Astrocyte (in vitro differentiated cells and primary cell): ENCODE measurements around the gene PLXNC1. TPM values are rescaled to one million over a fixed set of nuclear protein-coding genes. Genes with fewer than 3 reads are reported as not detected.
A peak's percentile ranks its signal among the peaks of the same experiment; 100 is the strongest.

Source experiments
- DNase-seq: peaks from one replicate; pipeline ENCODE4 v3.0.0-alpha.2; 2010; ENCODE audit warnings: low read depth
- FAIRE-seq: peaks from 2 replicates; lab custom pipeline; 2011; peaks lifted over from hg19 to GRCh38; lab: Jason Lieb, UNC
- H2AFZ ChIP-seq: 2 replicates; pipeline ENCODE4 v1.6.0; 2012; ENCODE audit warnings: low read depth, low read length, inconsistent platforms
- H3K27ac ChIP-seq: 2 replicates; pipeline ENCODE4 v1.5.1; 2011; ENCODE audit warnings: low read depth, low read length, inconsistent platforms
- H3K27me3 ChIP-seq: 2 replicates; pipeline ENCODE4 v1.6.0; 2011; ENCODE audit warnings: low read length, inconsistent platforms; ENCODE audit not compliant: insufficient read depth
- H3K36me3 ChIP-seq: 2 replicates; pipeline ENCODE4 v1.5.1; 2011; ENCODE audit warnings: low read length, inconsistent platforms; ENCODE audit not compliant: insufficient read depth
- H3K4me1 ChIP-seq: 2 replicates; pipeline ENCODE4 v1.5.1; 2011; ENCODE audit warnings: low read length, inconsistent platforms; ENCODE audit not compliant: insufficient read depth
- H3K4me2 ChIP-seq: 2 replicates; pipeline ENCODE4 v1.6.0; 2012; ENCODE audit warnings: low read length, inconsistent platforms
- H3K4me3 ChIP-seq: 2 replicates; pipeline ENCODE4 v1.5.1; 2011; ENCODE audit warnings: low read depth, mild to moderate bottlenecking, low read length, inconsistent platforms; ENCODE audit not compliant: insufficient read depth
- H3K79me2 ChIP-seq: 2 replicates; pipeline ENCODE4 v1.6.0; 2012; ENCODE audit warnings: mild to moderate bottlenecking, low read length, inconsistent platforms; ENCODE audit not compliant: insufficient read depth
- H3K9ac ChIP-seq: 2 replicates; pipeline ENCODE4 v1.6.0; 2012; ENCODE audit warnings: mild to moderate bottlenecking, low read length, inconsistent platforms
- H3K9me3 ChIP-seq: 2 replicates; pipeline ENCODE4 v1.5.1; 2012; ENCODE audit warnings: low read depth, mild to moderate bottlenecking, low read length, inconsistent platforms; ENCODE audit not compliant: insufficient read depth
- H4K20me1 ChIP-seq: 2 replicates; pipeline ENCODE4 v1.6.0; 2012; ENCODE audit warnings: low read length, inconsistent platforms; ENCODE audit not compliant: insufficient read depth
- H3K27ac Mint-ChIP-seq: one replicate; pipeline ENCODE4 v1.8.0; 2021; ENCODE audit warnings: mild to moderate bottlenecking, mixed read lengths; ENCODE audit not compliant: unreplicated experiment
- H3K27me3 Mint-ChIP-seq: one replicate; pipeline ENCODE4 v1.8.0; 2021; ENCODE audit warnings: low read depth, mixed read lengths; ENCODE audit not compliant: unreplicated experiment
- H3K36me3 Mint-ChIP-seq: one replicate; pipeline ENCODE4 v1.8.0; 2021; ENCODE audit warnings: low read depth, mixed read lengths; ENCODE audit not compliant: unreplicated experiment
- H3K4me1 Mint-ChIP-seq: one replicate; pipeline ENCODE4 v1.8.0; 2021; ENCODE audit warnings: low read depth, mixed read lengths; ENCODE audit not compliant: unreplicated experiment
- H3K4me3 Mint-ChIP-seq: one replicate; pipeline ENCODE4 v1.8.0; 2021; ENCODE audit warnings: mild to moderate bottlenecking, moderate library complexity, mixed read lengths; ENCODE audit not compliant: unreplicated experiment
- H3K9me3 Mint-ChIP-seq: one replicate; pipeline ENCODE4 v1.8.0; 2021; ENCODE audit warnings: mild to moderate bottlenecking, mixed read lengths; ENCODE audit not compliant: unreplicated experiment
- EZH2 ChIP-seq: IDR thresholded peaks from 2 replicates; pipeline ENCODE4 v1.6.1; 2012; ENCODE audit warnings: mild to moderate bottlenecking, low read length, inconsistent platforms; ENCODE audit not compliant: insufficient read depth
- total RNA-seq: library from RNA; stranded (reverse); gene quantifications from 2 replicates; pipeline ENCODE4 v1.2.1, GENCODE V29; 2021
- TF ChIP-seq, protein P1 (sequence below): IDR thresholded peaks from 2 replicates; pipeline ENCODE4 v1.5.1; 2011; ENCODE audit warnings: low read depth, mild to moderate bottlenecking, inconsistent platforms, low read length, moderate library complexity; ENCODE audit not compliant: insufficient read depth

PLXNC1 gene
- total RNA-seq, 1 donor from 2014 or later, result 6.9 TPM

GRCh38 chr12:94265539-94265938 lies 117.2 kb downstream of the PLXNC1 start:
- H4K20me1 ChIP-seq, result no peaks in the 10 kb centered on the region
- TF ChIP-seq, protein P1, sequence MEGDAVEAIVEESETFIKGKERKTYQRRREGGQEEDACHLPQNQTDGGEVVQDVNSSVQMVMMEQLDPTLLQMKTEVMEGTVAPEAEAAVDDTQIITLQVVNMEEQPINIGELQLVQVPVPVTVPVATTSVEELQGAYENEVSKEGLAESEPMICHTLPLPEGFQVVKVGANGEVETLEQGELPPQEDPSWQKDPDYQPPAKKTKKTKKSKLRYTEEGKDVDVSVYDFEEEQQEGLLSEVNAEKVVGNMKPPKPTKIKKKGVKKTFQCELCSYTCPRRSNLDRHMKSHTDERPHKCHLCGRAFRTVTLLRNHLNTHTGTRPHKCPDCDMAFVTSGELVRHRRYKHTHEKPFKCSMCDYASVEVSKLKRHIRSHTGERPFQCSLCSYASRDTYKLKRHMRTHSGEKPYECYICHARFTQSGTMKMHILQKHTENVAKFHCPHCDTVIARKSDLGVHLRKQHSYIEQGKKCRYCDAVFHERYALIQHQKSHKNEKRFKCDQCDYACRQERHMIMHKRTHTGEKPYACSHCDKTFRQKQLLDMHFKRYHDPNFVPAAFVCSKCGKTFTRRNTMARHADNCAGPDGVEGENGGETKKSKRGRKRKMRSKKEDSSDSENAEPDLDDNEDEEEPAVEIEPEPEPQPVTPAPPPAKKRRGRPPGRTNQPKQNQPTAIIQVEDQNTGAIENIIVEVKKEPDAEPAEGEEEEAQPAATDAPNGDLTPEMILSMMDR, result no peak
- TF ChIP-seq EZH2, result no peak
- peaks cover 13% of the 10 kb centered on the region for H3K4me1 ChIP-seq
- H3K4me3 Mint-ChIP-seq, result no peak overlapping the region
- peaks cover 5% of the 10 kb centered on the region for H3K36me3 Mint-ChIP-seq
- H3K4me1 Mint-ChIP-seq, result peaks cover 30% of the 10 kb centered on the region
- H3K9me3 Mint-ChIP-seq, result no peaks in the 10 kb centered on the region
- no peaks in the 10 kb centered on the region for H3K27me3 ChIP-seq
- FAIRE-seq (no peak), DNase-seq (no peak)
- H2AFZ ChIP-seq, result no peak overlapping the region
- no peak overlapping the region for H3K4me3 ChIP-seq
- no peaks in the 10 kb centered on the region for H3K36me3 ChIP-seq
- H3K79me2 ChIP-seq, result no peaks in the 10 kb centered on the region
- H3K27ac ChIP-seq, result no peak overlapping the region
- H3K27me3 Mint-ChIP-seq, result peaks cover 6% of the 10 kb centered on the region
- H3K9ac ChIP-seq, result no peak overlapping the region
- H3K4me2 ChIP-seq, result no peak overlapping the region
- H3K27ac Mint-ChIP-seq, result no peak overlapping the region
- H3K9me3 ChIP-seq, result no peaks in the 10 kb centered on the region

- Histone ChIP-seq H3K4me3 (no peak overlapping the region), H3K79me2 (no peaks in the 10 kb centered on the region), H3K9ac (no peak overlapping the region), H3K27me3 (no peaks in the 10 kb centered on the region), H4K20me1 (no peaks in the 10 kb centered on the region), H3K36me3 (no peaks in the 10 kb centered on the region), H3K4me1 (peaks cover 13% of the 10 kb centered on the region), H3K4me2 (no peak overlapping the region), H2AFZ (no peak overlapping the region), H3K27ac (no peak overlapping the region), H3K9me3 (no peaks in the 10 kb centered on the region)
- H3K27ac Mint-ChIP-seq, result no peak overlapping the region
- FAIRE-seq (peak; percentile 58), DNase-seq (no peak)
- H3K27me3 Mint-ChIP-seq, result peaks cover 6% of the 10 kb centered on the region
- TF ChIP-seq, protein P1, result no peak
- no peak for TF ChIP-seq EZH2
- no peak overlapping the region for H3K4me3 Mint-ChIP-seq
- H3K4me1 Mint-ChIP-seq, result peaks cover 26% of the 10 kb centered on the region
- H3K36me3 Mint-ChIP-seq, result peaks cover 3% of the 10 kb centered on the region
- no peaks in the 10 kb centered on the region for H3K9me3 Mint-ChIP-seq
Observed at GRCh38 chr12:94265966-94266745, 117.8 kb downstream of the PLXNC1 start.
